Panc1 (cell line): ENCODE measurements around the gene ST3GAL6. TPM values are rescaled to one million over a fixed set of nuclear protein-coding genes. Genes with fewer than 3 reads are reported as not detected.

Experiments
- ATAC-seq: fragments of 200-7000 bp; cut with Tn5 transposase; 2 replicates; pipeline ENCODE4 v1.9.1; 2020; ENCODE audit warnings: mild to moderate bottlenecking, moderate library complexity
- BruUV-seq: library from RNA; stranded (reverse); fragments of 400-500 nt; replicated peaks from 2 replicates; lab custom pipeline; 2021; lab: Mats Ljungman, UMichigan
- CTCF ChIA-PET: fragments of 300-600 bp; sonication (Branson Sonifier 250); formaldehyde crosslinking; loops from one replicate; lab custom pipeline; 2022; ENCODE audit warnings: antibody characterized with exemption; lab: Charles Lee
- POLR2A ChIA-PET: fragments of 300-600 bp; sonication (Branson Sonifier 250); formaldehyde crosslinking; loops from one replicate; lab custom pipeline; 2022; ENCODE audit warnings: antibody characterized with exemption; lab: Charles Lee
- DNase-seq: peaks from one replicate; pipeline ENCODE4 v3.0.0-alpha.2; 2010; ENCODE audit warnings: low read depth, low spot score
- H3K27ac ChIP-seq: 2 replicates; pipeline ENCODE4 v1.5.1; 2011; ENCODE audit warnings: mild to moderate bottlenecking, low read length, inconsistent platforms
- H3K27me3 ChIP-seq: fragments of 200-500 bp; sonication (Bioruptor generic); 2 replicates; pipeline ENCODE4 v1.6.0; 2014; ENCODE audit warnings: low read length, inconsistent platforms; ENCODE audit not compliant: control insufficient read depth, insufficient read depth
- H3K36me3 ChIP-seq: fragments of 200-500 bp; sonication (Bioruptor generic); 2 replicates; pipeline ENCODE4 v1.5.1; 2014; ENCODE audit warnings: inconsistent platforms, mild to moderate bottlenecking, low read length, moderate library complexity; ENCODE audit not compliant: control insufficient read depth, insufficient read depth
- H3K4me1 ChIP-seq: 2 replicates; pipeline ENCODE4 v1.5.1; 2011; ENCODE audit warnings: inconsistent platforms, mild to moderate bottlenecking, low read length, moderate library complexity; ENCODE audit not compliant: control insufficient read depth, insufficient read depth
- H3K4me3 ChIP-seq, 2 experiments: 2 replicates each; pipeline ENCODE4 v1.5.1; 2011 to 2012; ENCODE audit warnings: low read depth in 2 of 2, low read length in 2 of 2, mild to moderate bottlenecking in 2 of 2, inconsistent platforms in 1 of 2, moderate library complexity in 1 of 2
- H3K9me3 ChIP-seq: fragments of 200-500 bp; sonication (Bioruptor generic); 2 replicates; pipeline ENCODE4 v1.5.1; 2014; ENCODE audit warnings: low read depth, mild to moderate bottlenecking, inconsistent platforms, low read length, moderate library complexity; ENCODE audit not compliant: control insufficient read depth, insufficient read depth
- POLR2AphosphoS5 ChIP-seq: IDR thresholded peaks from 2 replicates; pipeline ENCODE4 v1.6.1; 2012; ENCODE audit warnings: mild to moderate bottlenecking, low read depth, low read length, moderate library complexity
- REST ChIP-seq, 2 experiments: IDR thresholded peaks; 2 replicates each; pipeline ENCODE4 v1.6.1; 2011 to 2012; ENCODE audit warnings: low read depth in 2 of 2, control low read depth in 1 of 2, low read length in 1 of 2, mild to moderate bottlenecking in 1 of 2, moderate library complexity in 1 of 2; ENCODE audit not compliant: insufficient read depth in 1 of 2
- SIN3A ChIP-seq: IDR thresholded peaks from 2 replicates; pipeline ENCODE4 v1.6.1; 2012; ENCODE audit warnings: low read depth, mild to moderate bottlenecking, low read length, moderate library complexity, borderline replicate concordance; ENCODE audit not compliant: insufficient read depth
- TCF7L2 ChIP-seq: IDR thresholded peaks from 2 replicates; pipeline ENCODE4 v1.6.1; 2011; ENCODE audit warnings: mild to moderate bottlenecking, low read depth, low read length, inconsistent platforms
- in situ Hi-C: cut with HindIII; loops from 2 replicates; pipeline ENCODE4 v1.10.0; 2016; ENCODE audit warnings: low sequenced_read_pairs, low pct_unique_long_range_greater_than_20kb
- intact Hi-C: fragments of 100-400 bp; cut with micrococcal nuclease; formaldehyde crosslinking; loops from one replicate; pipeline ENCODE4 v1.10.0; 2022; ENCODE audit not compliant: unreplicated experiment
- total RNA-seq: library from RNA; stranded (reverse); gene quantifications from one replicate; pipeline ENCODE4 v1.2.1, GENCODE V29; 2021; ENCODE audit not compliant: unreplicated experiment
- TF ChIP-seq, protein P1 (sequence below): fragments of 450-650 bp; IDR thresholded peaks from 2 replicates; pipeline ENCODE4 v1.5.1; 2017; ENCODE audit warnings: mild to moderate bottlenecking

ST3GAL6 gene
- total RNA-seq, 1 experiment from 2014 or later, result 0.15 TPM

- Histone ChIP-seq H3K9me3 (no peaks in the 10 kb centered on the region), H3K27ac (no peak overlapping the region), H3K4me3 (no peak overlapping the region), H3K4me1 (no peaks in the 10 kb centered on the region), H3K36me3 (no peaks in the 10 kb centered on the region), H3K27me3 (no peaks in the 10 kb centered on the region)
- CTCF ChIA-PET, result interaction anchor here (0.6 kb wide), 1 partner anchor 94 kb away, joined by 4 read pairs; no protein-coding TSS in a partner anchor
- intact Hi-C loops, result no loop called here
- no TSS peak for BruUV-seq
- no peak for ATAC-seq
- POLR2A ChIA-PET, result no interaction called here
- TF ChIP-seq POLR2AphosphoS5, result no peak
- DNase-seq, result no peak
- in situ Hi-C loops, result no loop called here
Observed at GRCh38 chr3:98793971-98794370, 30.8 kb downstream of the ST3GAL6 start.

DNA sequence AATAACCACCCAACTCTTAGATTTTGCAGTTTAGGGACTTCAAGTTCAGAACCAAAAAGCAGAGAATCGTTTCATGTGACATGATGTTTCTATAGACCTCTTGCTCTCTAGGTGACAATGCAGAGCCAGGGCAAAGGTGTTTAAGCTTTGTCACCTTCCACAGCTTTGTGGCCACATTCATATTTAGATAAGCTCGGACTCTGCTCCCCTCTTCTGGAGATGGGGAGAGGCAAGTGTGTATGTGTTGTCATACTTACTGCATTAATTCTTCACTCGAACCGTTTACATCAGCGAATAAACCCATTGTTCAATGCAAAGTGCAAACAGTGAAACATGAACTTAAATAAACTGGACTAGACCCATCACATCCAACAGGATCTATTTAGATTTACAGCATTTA is 33.2 kb downstream of the ST3GAL6 start:
- in situ Hi-C loops, result no loop called here
- CTCF ChIA-PET, result no interaction called here
- POLR2A ChIA-PET, result no interaction called here

More for the DNA sequence above, 33.2 kb downstream of the ST3GAL6 start:
- ATAC-seq (no peak), DNase-seq (no peak)
- TSS peak; percentile 39 for BruUV-seq
- no peaks in the 10 kb centered on the region for H3K27me3 ChIP-seq
- H3K4me3 ChIP-seq, result no peak overlapping the region
- H3K36me3 ChIP-seq, result peaks cover 5% of the 10 kb centered on the region; the same call in 1 of the 2 replicates
- no peaks in the 10 kb centered on the region for H3K4me1 ChIP-seq
- no peak overlapping the region for H3K27ac ChIP-seq
- intact Hi-C loops, result no loop called here
- TF ChIP-seq POLR2AphosphoS5 (no peak), TCF7L2 (no peak), SIN3A (no peak), REST (IDR thresholded peaks at IDR 0.05; ENCODE audit: insufficient read depth in 1 of 2, low read depth in 2 of 2, low read length in 1 of 2) (no peak)
- TF ChIP-seq, protein P1, sequence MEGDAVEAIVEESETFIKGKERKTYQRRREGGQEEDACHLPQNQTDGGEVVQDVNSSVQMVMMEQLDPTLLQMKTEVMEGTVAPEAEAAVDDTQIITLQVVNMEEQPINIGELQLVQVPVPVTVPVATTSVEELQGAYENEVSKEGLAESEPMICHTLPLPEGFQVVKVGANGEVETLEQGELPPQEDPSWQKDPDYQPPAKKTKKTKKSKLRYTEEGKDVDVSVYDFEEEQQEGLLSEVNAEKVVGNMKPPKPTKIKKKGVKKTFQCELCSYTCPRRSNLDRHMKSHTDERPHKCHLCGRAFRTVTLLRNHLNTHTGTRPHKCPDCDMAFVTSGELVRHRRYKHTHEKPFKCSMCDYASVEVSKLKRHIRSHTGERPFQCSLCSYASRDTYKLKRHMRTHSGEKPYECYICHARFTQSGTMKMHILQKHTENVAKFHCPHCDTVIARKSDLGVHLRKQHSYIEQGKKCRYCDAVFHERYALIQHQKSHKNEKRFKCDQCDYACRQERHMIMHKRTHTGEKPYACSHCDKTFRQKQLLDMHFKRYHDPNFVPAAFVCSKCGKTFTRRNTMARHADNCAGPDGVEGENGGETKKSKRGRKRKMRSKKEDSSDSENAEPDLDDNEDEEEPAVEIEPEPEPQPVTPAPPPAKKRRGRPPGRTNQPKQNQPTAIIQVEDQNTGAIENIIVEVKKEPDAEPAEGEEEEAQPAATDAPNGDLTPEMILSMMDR, result no peak
- no peaks in the 10 kb centered on the region for H3K9me3 ChIP-seq
